CD8-positive, alpha-beta memory T cell (primary cell): ENCODE data around the gene RBP3. TPM values are rescaled to one million over a fixed set of nuclear protein-coding genes. Genes with fewer than 3 reads are reported as not detected.
A peak's percentile ranks its signal among the peaks of the same experiment; 100 is the strongest.

Experiments
- CTCF ChIA-PET: fragments of 350-600 bp; sonication (Branson Sonifier 250); formaldehyde crosslinking; loops from one replicate; lab custom pipeline; 2021; ENCODE audit warnings: antibody characterized with exemption; lab: Charles Lee
- POLR2A ChIA-PET: fragments of 350-600 bp; sonication (Branson Sonifier 250); formaldehyde crosslinking; loops from one replicate; lab custom pipeline; 2021; ENCODE audit warnings: antibody characterized with exemption; lab: Charles Lee
- DNase-seq, 5 donors: peaks; one replicate each; pipeline versions ENCODE4 v3.0.0 to v3.0.0-alpha.2; 2020 to 2022; ENCODE audit warnings: mixed read lengths in 1 of 5
- H3K27ac ChIP-seq: one replicate; pipeline ENCODE4 v1.7.0; 2013; ENCODE audit warnings: low read depth, mild to moderate bottlenecking, low read length, moderate library complexity
- H3K27me3 ChIP-seq: 2 replicates; pipeline ENCODE4 v1.7.0; 2013; ENCODE audit warnings: low read length, mild to moderate bottlenecking; ENCODE audit not compliant: insufficient read depth, poor library complexity, severe bottlenecking
- H3K36me3 ChIP-seq: 2 replicates; pipeline ENCODE4 v1.7.0; 2013; ENCODE audit warnings: mild to moderate bottlenecking, low read length, moderate library complexity; ENCODE audit not compliant: insufficient read depth
- H3K4me1 ChIP-seq: 2 replicates; pipeline ENCODE4 v1.7.0; 2013; ENCODE audit warnings: mild to moderate bottlenecking, low read length, moderate library complexity; ENCODE audit not compliant: insufficient read depth
- H3K4me3 ChIP-seq: 2 replicates; pipeline ENCODE4 v1.7.0; 2013; ENCODE audit warnings: mild to moderate bottlenecking, low read length
- H3K9me3 ChIP-seq: 2 replicates; pipeline ENCODE4 v1.7.0; 2013; ENCODE audit warnings: mild to moderate bottlenecking, low read length
- H3K27ac Mint-ChIP-seq, 8 donors: one replicate each; pipeline ENCODE4 v1.8.0; 2020 to 2021; ENCODE audit warnings: mixed read lengths in 8 of 8, mild to moderate bottlenecking in 6 of 8, inconsistent platforms in 3 of 8, moderate library complexity in 3 of 8
- H3K27me3 Mint-ChIP-seq, 2 donors: one replicate each; pipeline ENCODE4 v1.8.0; 2020 to 2021; ENCODE audit warnings: mixed read lengths in 2 of 2, mild to moderate bottlenecking in 1 of 2, moderate library complexity in 1 of 2
- H3K36me3 Mint-ChIP-seq, 3 donors: one replicate each; pipeline ENCODE4 v1.8.0; 2020 to 2021; ENCODE audit warnings: mixed read lengths in 3 of 3, inconsistent platforms in 1 of 3, mild to moderate bottlenecking in 1 of 3
- H3K4me1 Mint-ChIP-seq, 3 donors: one replicate each; pipeline ENCODE4 v1.8.0; 2020 to 2021; ENCODE audit warnings: mixed read lengths in 3 of 3, inconsistent platforms in 1 of 3, mild to moderate bottlenecking in 1 of 3
- H3K4me3 Mint-ChIP-seq, 7 donors: one replicate each; pipeline ENCODE4 v1.8.0; 2020 to 2021; ENCODE audit warnings: mixed read lengths in 7 of 7, mild to moderate bottlenecking in 6 of 7, moderate library complexity in 4 of 7, inconsistent platforms in 2 of 7
- H3K9me3 Mint-ChIP-seq, 5 donors: one replicate each; pipeline ENCODE4 v1.8.0; 2020 to 2022; ENCODE audit warnings: mixed read lengths in 5 of 5, mild to moderate bottlenecking in 3 of 5, moderate library complexity in 2 of 5, inconsistent platforms in 1 of 5
- polyA plus RNA-seq: library from polyadenylated mRNA; unstranded; fragments of 300-500 nt; fragmentation: Illumina TruSeq; gene quantifications from one replicate; pipeline ENCODE4 v1.2.3, GENCODE V29; 2021
- total RNA-seq, 2 experiments: library from RNA; stranded (reverse); gene quantifications; one replicate each; pipeline ENCODE4 v1.2.3, GENCODE V29; 2021

The RBP3 gene
- total and polyA plus RNA-seq, 3 experiments from 2014 or later: not detected

DNA sequence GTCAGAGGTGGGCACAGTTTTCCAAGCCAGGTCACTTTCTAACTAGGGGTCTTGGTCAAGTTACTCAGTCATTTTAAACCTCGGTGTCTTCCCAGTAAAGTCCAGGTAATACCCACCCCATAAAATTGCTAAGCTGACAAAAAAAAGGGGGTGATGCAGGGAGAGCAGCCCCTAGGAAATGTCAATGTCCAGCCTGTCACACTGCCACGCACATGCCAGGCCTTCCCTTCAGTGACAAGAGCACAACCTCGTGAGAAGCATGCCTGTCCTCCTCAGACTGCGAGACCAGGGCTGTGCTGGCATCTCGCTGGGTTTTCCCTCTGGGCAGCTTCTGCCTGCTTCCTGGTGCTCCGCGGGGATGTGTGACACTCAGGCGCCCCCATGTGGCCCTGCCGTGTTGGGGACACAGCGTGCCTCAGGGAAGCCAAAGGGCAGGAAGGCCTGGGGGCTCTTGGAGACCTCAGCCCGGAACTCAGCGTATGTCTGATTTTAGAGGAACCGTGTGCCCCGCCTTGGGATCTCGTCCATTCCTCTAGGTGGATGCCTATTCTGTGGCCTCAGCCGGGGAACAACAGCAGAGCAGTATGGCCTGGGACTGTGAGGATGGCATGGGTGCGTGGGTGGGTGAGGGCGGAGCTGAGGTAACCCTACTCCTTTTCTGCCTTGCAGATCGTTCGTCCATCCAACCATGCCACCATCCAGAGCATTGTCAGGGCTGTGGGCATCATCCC, 36.1 kb upstream of the RBP3 start:
- H3K27me3 ChIP-seq: no peaks in the 10 kb centered on the region
- Mint-ChIP-seq H3K27ac (peak overlapping the region; percentile 32 to 84 (median 73)), H3K4me1 (peaks cover 18 to 26% (median 20%) of the 10 kb centered on the region in 3 donors), H3K36me3 (no peaks in the 10 kb centered on the region), H3K9me3 (no peaks in the 10 kb centered on the region), H3K27me3 (peaks cover 0 to 1% of the 10 kb centered on the region in 2 donors), H3K4me3 (peak overlapping the region in 6 of 7 donors; percentile 40 to 73 (median 58))
- H3K4me1 ChIP-seq: peaks cover 32% of the 10 kb centered on the region
- CTCF ChIA-PET: interaction anchor here (0.6 to 10.1 kb wide), 43 partner anchors 8 to 319 kb away, joined by 3 to 236 read pairs (median 4); partner anchors contain the start of gene GDF10
- H3K36me3 ChIP-seq: no peaks in the 10 kb centered on the region
- DNase-seq: peak; percentile 54 to 87 (median 69)
- no peak overlapping the region for H3K27ac ChIP-seq
- POLR2A ChIA-PET: interaction anchor here (0.9 kb wide), 1 partner anchor 264 kb away, joined by 5 read pairs; no protein-coding TSS in a partner anchor
- H3K4me3 ChIP-seq: peak overlapping the region; percentile 55
- H3K9me3 ChIP-seq: no peaks in the 10 kb centered on the region

DNA sequence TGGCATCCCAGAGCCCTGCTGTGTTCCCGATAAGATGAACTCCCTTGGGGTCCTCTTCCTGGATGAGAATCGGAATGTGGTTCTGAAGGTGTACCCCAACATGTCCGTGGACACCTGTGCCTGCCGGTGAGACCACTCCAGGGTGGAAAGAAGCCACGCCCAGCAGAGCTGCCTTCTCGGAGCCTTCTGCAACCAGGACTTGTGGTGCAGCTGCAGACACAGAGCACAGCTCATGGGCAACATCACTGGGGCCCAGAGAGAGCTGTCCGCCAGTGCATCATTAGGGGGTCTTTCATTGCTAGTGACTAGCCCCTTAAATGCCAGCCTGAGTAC, 35.5 kb upstream of the RBP3 start:
- no peaks in the 10 kb centered on the region for H3K36me3 ChIP-seq
- H3K36me3 Mint-ChIP-seq: no peaks in the 10 kb centered on the region
- H3K27me3 Mint-ChIP-seq: peaks cover 0 to 1% of the 10 kb centered on the region in 2 donors
- no peaks in the 10 kb centered on the region for H3K9me3 ChIP-seq
- H3K9me3 Mint-ChIP-seq: no peaks in the 10 kb centered on the region
- peaks cover 18 to 26% (median 20%) of the 10 kb centered on the region in 3 donors for H3K4me1 Mint-ChIP-seq
- H3K27ac Mint-ChIP-seq: no peak overlapping the region
- H3K4me3 Mint-ChIP-seq: no peak overlapping the region
- H3K27me3 ChIP-seq: no peaks in the 10 kb centered on the region
- H3K4me3 ChIP-seq: no peak overlapping the region
- ChIA-PET CTCF (interaction anchor here (0.9 to 10.1 kb wide), 15 partner anchors 9 to 311 kb away, joined by 3 to 236 read pairs (median 7); no protein-coding TSS in a partner anchor), POLR2A (no interaction called here)
- no peak for DNase-seq
- no peak overlapping the region for H3K27ac ChIP-seq
- peaks cover 27% of the 10 kb centered on the region for H3K4me1 ChIP-seq

DNA sequence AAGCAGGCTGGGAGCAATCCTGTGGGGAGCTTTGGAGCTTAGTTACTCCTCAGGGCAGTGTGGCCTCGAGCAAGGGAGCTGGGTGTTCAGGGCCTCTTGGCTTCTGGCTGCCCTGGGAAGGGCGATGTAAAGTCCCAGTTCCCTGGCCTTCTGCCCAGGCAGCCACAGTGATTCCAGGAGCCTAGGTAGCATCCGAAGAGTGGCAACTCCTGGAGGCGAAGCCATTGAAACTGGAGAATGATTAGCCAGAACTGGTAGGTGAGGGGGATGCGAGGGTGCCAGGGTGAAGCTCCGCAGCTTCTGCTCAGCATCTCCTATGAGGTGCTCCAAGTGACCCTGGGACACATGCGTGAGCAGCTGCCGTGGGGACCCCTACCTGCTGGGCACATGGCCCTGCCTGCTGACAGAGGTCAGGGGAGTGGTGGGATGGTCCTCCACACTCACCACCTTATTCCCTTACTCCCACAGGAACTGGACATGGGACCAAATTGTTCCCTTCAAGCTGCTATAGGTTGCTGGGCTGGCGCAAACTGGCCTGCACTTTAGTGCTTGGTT, 33.7 kb upstream of the RBP3 start:
- H3K27ac Mint-ChIP-seq: no peak overlapping the region
- POLR2A ChIA-PET: no interaction called here
- no peaks in the 10 kb centered on the region for H3K36me3 Mint-ChIP-seq

DNA sequence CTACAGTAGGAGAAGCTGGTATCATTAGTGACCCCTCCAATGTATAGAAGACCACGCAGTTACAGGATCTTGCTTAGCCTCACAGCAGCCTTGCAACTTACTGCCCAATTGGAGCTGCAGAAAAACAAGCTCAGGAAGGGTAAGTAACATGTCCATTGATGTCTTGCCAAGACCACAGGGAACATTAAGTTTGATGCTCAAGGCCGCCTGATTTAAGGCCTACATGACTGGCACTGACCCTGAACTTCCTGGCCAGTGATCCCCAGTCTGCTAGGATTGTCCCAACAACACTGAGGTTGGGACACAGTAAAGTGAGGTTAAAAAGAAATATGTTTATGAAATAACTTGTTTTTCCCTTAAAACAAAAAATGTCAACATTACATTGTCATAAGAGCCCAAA, 32.7 kb upstream of the RBP3 start:
- ChIA-PET POLR2A (no interaction called here), CTCF (interaction anchor here (7.3 to 10.1 kb wide), 2 partner anchors 267 to 289 kb away, joined by 95 to 236 read pairs; no protein-coding TSS in a partner anchor)
- H3K36me3 Mint-ChIP-seq: no peaks in the 10 kb centered on the region
- Histone ChIP-seq H3K4me3 (no peak overlapping the region), H3K9me3 (no peaks in the 10 kb centered on the region), H3K27ac (no peak overlapping the region), H3K27me3 (no peaks in the 10 kb centered on the region), H3K4me1 (peaks cover 21% of the 10 kb centered on the region), H3K36me3 (no peaks in the 10 kb centered on the region)
- DNase-seq: no peak
- no peak overlapping the region for H3K27ac Mint-ChIP-seq
- H3K4me3 Mint-ChIP-seq: no peak overlapping the region
- H3K27me3 Mint-ChIP-seq: peaks cover 1 to 4% of the 10 kb centered on the region in 2 donors
- H3K4me1 Mint-ChIP-seq: peaks cover 17 to 20% (median 18%) of the 10 kb centered on the region in 3 donors
- H3K9me3 Mint-ChIP-seq: no peaks in the 10 kb centered on the region

More for the DNA sequence above, 33.7 kb upstream of the RBP3 start:
- no peak overlapping the region for H3K27ac ChIP-seq
- Mint-ChIP-seq H3K4me1 (peaks cover 18 to 22% (median 18%) of the 10 kb centered on the region in 3 donors), H3K4me3 (no peak overlapping the region), H3K27me3 (peaks cover 1 to 4% of the 10 kb centered on the region in 2 donors), H3K9me3 (no peaks in the 10 kb centered on the region)
- H3K27me3 ChIP-seq: no peaks in the 10 kb centered on the region
- CTCF ChIA-PET: interaction anchor here (2.0 to 10.1 kb wide), 3 partner anchors 90 to 288 kb away, joined by 7 to 236 read pairs (median 95); no protein-coding TSS in a partner anchor
- H3K4me1 ChIP-seq: peaks cover 25% of the 10 kb centered on the region
- no peaks in the 10 kb centered on the region for H3K36me3 ChIP-seq
- no peaks in the 10 kb centered on the region for H3K9me3 ChIP-seq
- no peak overlapping the region for H3K4me3 ChIP-seq
- DNase-seq: no peak

DNA sequence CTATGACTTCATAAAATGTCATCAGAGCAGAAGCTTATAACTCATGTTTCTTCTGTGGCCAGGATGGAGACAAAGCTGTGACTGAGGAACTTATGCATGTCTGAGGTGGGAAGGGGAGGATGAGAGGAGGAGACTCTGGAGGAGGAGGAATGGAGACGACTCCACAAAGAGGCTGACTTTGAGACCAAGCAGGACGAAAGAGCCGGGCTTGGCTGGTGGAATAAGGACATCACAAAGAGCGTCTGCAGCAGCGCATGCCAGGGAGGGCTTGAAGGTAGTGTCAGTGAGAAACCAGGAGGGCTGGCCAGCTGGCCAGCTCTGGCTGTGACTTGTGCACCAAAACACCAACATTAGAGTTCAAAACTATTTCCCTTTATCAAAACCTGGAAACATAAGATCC, 32.0 kb upstream of the RBP3 start:
- POLR2A ChIA-PET: no interaction called here
- Mint-ChIP-seq H3K27ac (peak overlapping the region in 1 of 8 donors; percentile 27), H3K4me3 (no peak overlapping the region), H3K9me3 (no peaks in the 10 kb centered on the region), H3K36me3 (no peaks in the 10 kb centered on the region), H3K4me1 (peaks cover 11 to 13% (median 12%) of the 10 kb centered on the region in 3 donors), H3K27me3 (peaks cover 1 to 4% of the 10 kb centered on the region in 2 donors)
- H3K4me1 ChIP-seq: peaks cover 14% of the 10 kb centered on the region
- H3K27me3 ChIP-seq: no peaks in the 10 kb centered on the region
- no peaks in the 10 kb centered on the region for H3K9me3 ChIP-seq
- CTCF ChIA-PET: interaction anchor here (7.3 to 10.1 kb wide), 2 partner anchors 268 to 289 kb away, joined by 95 to 236 read pairs; no protein-coding TSS in a partner anchor
- no peak overlapping the region for H3K27ac ChIP-seq
- DNase-seq: no peak
- no peaks in the 10 kb centered on the region for H3K36me3 ChIP-seq
- no peak overlapping the region for H3K4me3 ChIP-seq

DNA sequence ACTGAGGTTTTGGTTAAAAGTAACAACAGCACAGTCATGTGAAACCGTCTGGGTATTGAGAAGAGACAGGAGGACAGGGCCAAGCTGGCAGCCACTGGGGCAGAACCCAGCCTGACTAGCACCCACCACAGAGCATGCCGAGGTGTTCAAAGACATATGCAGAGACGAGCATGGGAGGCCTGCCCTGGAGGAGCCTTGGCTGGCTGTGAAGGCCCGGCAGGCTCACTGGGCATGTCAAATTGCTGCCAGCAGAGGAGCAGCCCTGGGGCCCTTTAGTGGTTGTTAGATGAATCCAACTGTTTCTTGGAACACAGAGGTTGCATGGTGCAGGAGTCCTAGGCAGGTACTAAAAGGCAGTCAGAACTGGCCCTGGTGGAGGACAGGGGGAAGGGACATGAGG, 30.9 kb upstream of the RBP3 start:
- ChIA-PET CTCF (interaction anchor here (1.2 to 10.1 kb wide), 3 partner anchors 23 to 293 kb away, joined by 3 to 236 read pairs (median 4); no protein-coding TSS in a partner anchor), POLR2A (no interaction called here)
- Histone ChIP-seq H3K27me3 (no peaks in the 10 kb centered on the region), H3K9me3 (no peaks in the 10 kb centered on the region), H3K4me3 (no peak overlapping the region), H3K4me1 (peaks cover 3% of the 10 kb centered on the region), H3K36me3 (no peaks in the 10 kb centered on the region), H3K27ac (no peak overlapping the region)
- Mint-ChIP-seq H3K4me3 (no peak overlapping the region), H3K27me3 (peaks cover 1 to 4% of the 10 kb centered on the region in 2 donors), H3K36me3 (no peaks in the 10 kb centered on the region), H3K27ac (peak overlapping the region in 1 of 8 donors; percentile 29), H3K4me1 (peaks cover under 1 to 1% (median under 1%) of the 10 kb centered on the region in 3 donors), H3K9me3 (no peaks in the 10 kb centered on the region)
- DNase-seq: no peak

DNA sequence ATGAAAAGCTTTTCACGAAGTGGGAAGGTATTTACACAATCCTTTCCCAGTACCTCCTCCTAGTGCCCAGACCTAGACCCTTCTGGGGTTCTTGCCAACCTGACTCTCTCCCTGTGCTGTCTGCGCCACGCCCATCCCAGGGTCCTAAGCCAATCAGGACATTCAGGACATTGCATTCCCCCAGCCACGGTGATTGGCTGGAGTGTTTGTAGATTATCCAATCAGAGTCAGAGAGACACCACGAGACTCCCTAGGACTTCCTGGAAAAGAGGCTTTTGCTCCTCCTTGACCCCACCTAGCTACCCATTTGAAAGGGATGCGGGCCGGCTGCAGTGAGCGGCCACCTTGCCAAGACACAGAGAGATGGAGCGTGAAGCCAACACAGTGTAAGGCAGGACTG, 29.5 kb upstream of the RBP3 start:
- CTCF ChIA-PET: interaction anchor here (1.6 kb wide), 1 partner anchor 294 kb away, joined by 4 read pairs; no protein-coding TSS in a partner anchor

DNA sequence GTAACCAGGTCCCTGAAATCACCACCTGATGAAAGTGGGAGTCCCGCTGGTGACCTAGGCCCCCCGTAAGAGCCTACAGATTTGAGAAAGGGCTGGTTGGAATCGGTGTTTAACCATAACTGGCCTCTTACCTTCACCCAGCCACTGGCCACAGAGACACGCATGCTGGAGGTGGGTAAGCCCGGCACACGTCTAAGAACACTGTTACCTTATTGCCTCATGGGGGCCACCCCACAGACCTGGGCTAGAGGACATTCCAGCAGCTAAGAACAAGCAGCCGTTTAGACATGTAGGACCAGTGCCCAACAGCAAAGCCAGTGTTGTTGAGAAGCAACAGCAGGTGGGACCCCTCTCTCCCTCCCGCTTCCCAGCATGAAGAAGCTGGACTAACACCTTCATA, 28.4 kb upstream of the RBP3 start:
- Mint-ChIP-seq H3K27me3 (peaks cover 0 to 8% of the 10 kb centered on the region in 2 donors), H3K36me3 (no peaks in the 10 kb centered on the region), H3K4me1 (no peaks in the 10 kb centered on the region), H3K27ac (no peak overlapping the region), H3K9me3 (no peaks in the 10 kb centered on the region), H3K4me3 (no peak overlapping the region)
- Histone ChIP-seq H3K9me3 (no peaks in the 10 kb centered on the region), H3K27me3 (no peaks in the 10 kb centered on the region), H3K4me3 (no peak overlapping the region), H3K4me1 (no peaks in the 10 kb centered on the region), H3K27ac (no peak overlapping the region), H3K36me3 (no peaks in the 10 kb centered on the region)
- CTCF ChIA-PET: interaction anchor here (1.0 to 1.6 kb wide), 2 partner anchors 8 to 295 kb away, joined by 3 to 4 read pairs; no protein-coding TSS in a partner anchor
- DNase-seq: no peak
- POLR2A ChIA-PET: no interaction called here

More for the DNA sequence above, 29.5 kb upstream of the RBP3 start:
- peak overlapping the region in 1 of 8 donors; percentile 44 for H3K27ac Mint-ChIP-seq
- Histone ChIP-seq H3K27me3 (no peaks in the 10 kb centered on the region), H3K4me3 (no peak overlapping the region), H3K4me1 (no peaks in the 10 kb centered on the region), H3K9me3 (no peaks in the 10 kb centered on the region), H3K27ac (no peak overlapping the region), H3K36me3 (no peaks in the 10 kb centered on the region)
- POLR2A ChIA-PET: no interaction called here
- no peaks in the 10 kb centered on the region for H3K4me1 Mint-ChIP-seq
- H3K4me3 Mint-ChIP-seq: no peak overlapping the region
- H3K27me3 Mint-ChIP-seq: peaks cover 1 to 8% of the 10 kb centered on the region in 2 donors
- no peaks in the 10 kb centered on the region for H3K36me3 Mint-ChIP-seq
- DNase-seq: no peak
- H3K9me3 Mint-ChIP-seq: no peaks in the 10 kb centered on the region
